CD14-positive monocyte (primary cell): ENCODE data around the gene CFHR5. TPM values are rescaled to one million over a fixed set of nuclear protein-coding genes. Genes with fewer than 3 reads are reported as not detected.

ENCODE experiments used
- DNase-seq, 3 donors: peaks; one replicate each; pipeline ENCODE4 v3.0.0-alpha.2; 2011 to 2022
- H2AFZ ChIP-seq: 2 replicates; pipeline ENCODE4 v1.6.0; 2012; ENCODE audit warnings: mild to moderate bottlenecking, low read depth, low read length, inconsistent platforms; ENCODE audit not compliant: insufficient read depth, poor library complexity, severe bottlenecking
- H3K27ac ChIP-seq, 2 donors: 1 replicate in 1 of 2; 2 replicates in 1 of 2; pipeline ENCODE4 v1.5.1; 2012 to 2013; ENCODE audit warnings: low read length in 2 of 2, control low read depth in 1 of 2, inconsistent platforms in 1 of 2, low read depth in 1 of 2, mild to moderate bottlenecking in 1 of 2
- H3K27me3 ChIP-seq, 2 donors: one replicate each; pipeline versions ENCODE4 v1.6.0 to v1.6.1; 2011 to 2013; ENCODE audit warnings: low read length in 2 of 2; ENCODE audit not compliant: control insufficient read depth in 2 of 2, insufficient read depth in 2 of 2
- H3K36me3 ChIP-seq, 2 donors: replicated peaks in 1 of 2; 1 replicate in 1 of 2; 2 replicates in 1 of 2; pipeline versions ENCODE4 v1.5.1 to v1.6.1; 2012 to 2013; ENCODE audit warnings: low read length in 2 of 2, control low read depth in 1 of 2, inconsistent platforms in 1 of 2, mild to moderate bottlenecking in 1 of 2; ENCODE audit not compliant: insufficient read depth in 2 of 2, control insufficient read depth in 1 of 2
- H3K4me1 ChIP-seq, 2 donors: 1 replicate in 1 of 2; 2 replicates in 1 of 2; pipeline versions ENCODE4 v1.5.1 to v1.6.1; 2012 to 2013; ENCODE audit warnings: low read length in 2 of 2, control low read depth in 1 of 2, inconsistent platforms in 1 of 2, mild to moderate bottlenecking in 1 of 2, moderate library complexity in 1 of 2; ENCODE audit not compliant: insufficient read depth in 2 of 2, control insufficient read depth in 1 of 2
- H3K4me2 ChIP-seq: replicated peaks from 2 replicates; pipeline ENCODE3; 2012; ENCODE audit warnings: low read length, moderate library complexity, mild to moderate bottlenecking; ENCODE audit not compliant: poor library complexity, severe bottlenecking; ENCODE audit errors: extremely low read depth
- H3K4me3 ChIP-seq, 3 experiments: fragments of 200-600 bp in 1 of 3; sonication (generic) in 1 of 3; replicated peaks in 1 of 3; 1 replicate in 2 of 3; 2 replicates in 1 of 3; pipeline ENCODE4 v1.5.1; 2011 to 2013; ENCODE audit warnings: low read length in 3 of 3, mild to moderate bottlenecking in 3 of 3, control low read depth in 2 of 3, low read depth in 2 of 3, inconsistent platforms in 1 of 3, moderate library complexity in 1 of 3
- H3K79me2 ChIP-seq: 2 replicates; pipeline ENCODE4 v1.6.0; 2012; ENCODE audit warnings: mild to moderate bottlenecking, control low read depth, inconsistent platforms, low read length, moderate library complexity; ENCODE audit not compliant: insufficient read depth
- H3K9ac ChIP-seq: 2 replicates; pipeline ENCODE4 v1.6.0; 2017; ENCODE audit warnings: low read length, mild to moderate bottlenecking; ENCODE audit not compliant: insufficient read depth, poor library complexity, severe bottlenecking
- H3K9me3 ChIP-seq, 2 donors: replicated peaks in 1 of 2; 1 replicate in 1 of 2; 2 replicates in 1 of 2; pipeline versions ENCODE4 v1.5.1 to v1.6.1; 2012 to 2013; ENCODE audit warnings: low read length in 2 of 2, control low read depth in 1 of 2; ENCODE audit not compliant: control insufficient read depth in 1 of 2, insufficient read depth in 1 of 2
- H4K20me1 ChIP-seq: 2 replicates; pipeline ENCODE4 v1.6.0; 2012; ENCODE audit warnings: mild to moderate bottlenecking, low read length, control low read depth, moderate library complexity; ENCODE audit not compliant: insufficient read depth
- H3K27ac Mint-ChIP-seq, 7 donors: one replicate each; pipeline ENCODE4 v1.8.0; 2020; ENCODE audit warnings: mild to moderate bottlenecking in 7 of 7, mixed read lengths in 7 of 7, moderate library complexity in 6 of 7, inconsistent platforms in 2 of 7
- H3K27me3 Mint-ChIP-seq, 3 donors: one replicate each; pipeline ENCODE4 v1.8.0; 2021 to 2022; ENCODE audit warnings: low read depth in 3 of 3, mild to moderate bottlenecking in 3 of 3, mixed read lengths in 3 of 3, moderate library complexity in 3 of 3, inconsistent platforms in 1 of 3
- H3K36me3 Mint-ChIP-seq, 2 donors: one replicate each; pipeline ENCODE4 v1.8.0; 2020; ENCODE audit warnings: mixed read lengths in 2 of 2, inconsistent platforms in 1 of 2, mild to moderate bottlenecking in 1 of 2
- H3K4me1 Mint-ChIP-seq: one replicate; pipeline ENCODE4 v1.8.0; 2020; ENCODE audit warnings: mild to moderate bottlenecking, mixed read lengths
- H3K4me3 Mint-ChIP-seq, 2 donors: one replicate each; pipeline ENCODE4 v1.8.0; 2020; ENCODE audit warnings: mild to moderate bottlenecking in 2 of 2, mixed read lengths in 2 of 2, moderate library complexity in 1 of 2
- H3K9me3 Mint-ChIP-seq, 7 donors: one replicate each; pipeline ENCODE4 v1.8.0; 2020 to 2022; ENCODE audit warnings: mixed read lengths in 7 of 7, mild to moderate bottlenecking in 6 of 7, moderate library complexity in 6 of 7, inconsistent platforms in 2 of 7
- CTCF ChIP-seq: fragments of 200-600 bp; IDR thresholded peaks from one replicate; pipeline ENCODE4 v1.8.0; 2022; ENCODE audit warnings: antibody characterized with exemption, mild to moderate bottlenecking
- WGBS: methylation state at CpG from one replicate; pipeline ENCODE4 v1.1.5; 2013; ENCODE audit warnings: missing lambda C conversion rate; ENCODE audit not compliant: insufficient coverage; 5-methylcytosine and 5-hydroxymethylcytosine counted together
- intact Hi-C, 2 donors: fragments of 100-400 bp; cut with micrococcal nuclease; formaldehyde crosslinking; loops; one replicate each; pipeline versions ENCODE4 v1.15.0 to v1.15.1; 2023
- polyA plus RNA-seq, 3 donors: library from polyadenylated mRNA; depleted of rRNA in 1 of 3; unstranded in 2 of 3; stranded (reverse) in 1 of 3; fragments of 300-500 nt in 2 of 3; fragments of >200 nt in 1 of 3; fragmentation: Illumina TruSeq in 2 of 3; gene quantifications; 1 replicate in 2 of 3; 2 replicates in 1 of 3; pipeline ENCODE4 v1.2.3, GENCODE V29; 2012 to 2021

Gene CFHR5
- polyA plus RNA-seq, 3 donors = not detected

GRCh38 chr1:197017558-197018146, 40.3 kb downstream of the CFHR5 start:
- WGBS = 58% methylated on average over 4 of the region's 8 CpGs
- H3K4me2 ChIP-seq = no peak overlapping the region

GRCh38 chr1:197021716-197022115, 44.4 kb downstream of the CFHR5 start:
- TF ChIP-seq CTCF = no peak
- no peak for DNase-seq
- no peak overlapping the region for H3K4me2 ChIP-seq
- H3K27me3 ChIP-seq = no peaks in the 10 kb centered on the region
- no peak overlapping the region for H3K9ac ChIP-seq
- no peaks in the 10 kb centered on the region for H3K36me3 Mint-ChIP-seq
- H4K20me1 ChIP-seq = no peaks in the 10 kb centered on the region
- H3K4me1 ChIP-seq = no peaks in the 10 kb centered on the region
- H3K36me3 ChIP-seq = no peaks in the 10 kb centered on the region
- no peaks in the 10 kb centered on the region for H3K27me3 Mint-ChIP-seq
- WGBS = no CpG with 5 or more reads among the region's 4 CpGs
- H3K9me3 Mint-ChIP-seq = peaks cover 0 to 11% (median 2%) of the 10 kb centered on the region in 7 donors
- no peak overlapping the region for H3K27ac ChIP-seq
- intact Hi-C loops = no loop called here
- no peak overlapping the region for H3K27ac Mint-ChIP-seq
- H3K4me1 Mint-ChIP-seq = no peaks in the 10 kb centered on the region
- no peak overlapping the region for H2AFZ ChIP-seq
- no peaks in the 10 kb centered on the region for H3K9me3 ChIP-seq
- no peak overlapping the region for H3K4me3 ChIP-seq
- H3K79me2 ChIP-seq = no peaks in the 10 kb centered on the region
- H3K4me3 Mint-ChIP-seq = no peak overlapping the region

More at GRCh38 chr1:197017558-197018146, 40.3 kb downstream of the CFHR5 start:
- Histone ChIP-seq H3K4me3 (no peak overlapping the region), H3K36me3 (no peaks in the 10 kb centered on the region), H2AFZ (no peak overlapping the region), H4K20me1 (no peaks in the 10 kb centered on the region), H3K79me2 (no peaks in the 10 kb centered on the region), H3K27ac (no peak overlapping the region), H3K9ac (no peak overlapping the region), H3K27me3 (no peaks in the 10 kb centered on the region), H3K4me1 (no peaks in the 10 kb centered on the region), H3K9me3 (no peaks in the 10 kb centered on the region)
- TF ChIP-seq CTCF = no peak
- Mint-ChIP-seq H3K27me3 (no peaks in the 10 kb centered on the region), H3K4me1 (no peaks in the 10 kb centered on the region), H3K27ac (no peak overlapping the region), H3K36me3 (no peaks in the 10 kb centered on the region), H3K4me3 (no peak overlapping the region), H3K9me3 (peaks cover 0 to 8% (median 2%) of the 10 kb centered on the region in 7 donors)
- intact Hi-C loops = no loop called here
- DNase-seq = no peak
